Endothelial cell (in vitro differentiated cells): ENCODE measurements around the gene TNFRSF8. TPM values are rescaled to one million over a fixed set of nuclear protein-coding genes. Genes with fewer than 3 reads are reported as not detected.

Source experiments
- DNase-seq: peaks from one replicate; pipeline ENCODE4 v3.0.0; 2021; ENCODE audit warnings: low spot score
- H3K27ac Mint-ChIP-seq: one replicate; pipeline ENCODE4 v1.8.0; 2021; ENCODE audit warnings: mixed read lengths, inconsistent platforms; ENCODE audit not compliant: unreplicated experiment
- H3K27me3 Mint-ChIP-seq: one replicate; pipeline ENCODE4 v1.8.0; 2021; ENCODE audit warnings: mild to moderate bottlenecking, moderate library complexity, mixed read lengths, inconsistent platforms; ENCODE audit not compliant: unreplicated experiment
- H3K36me3 Mint-ChIP-seq: one replicate; pipeline ENCODE4 v1.8.0; 2021; ENCODE audit warnings: mild to moderate bottlenecking, low read depth, mixed read lengths, inconsistent platforms; ENCODE audit not compliant: unreplicated experiment
- H3K4me1 Mint-ChIP-seq: one replicate; pipeline ENCODE4 v1.8.0; 2021; ENCODE audit warnings: mild to moderate bottlenecking, mixed read lengths, inconsistent platforms; ENCODE audit not compliant: unreplicated experiment
- H3K4me3 Mint-ChIP-seq: one replicate; pipeline ENCODE4 v1.8.0; 2021; ENCODE audit warnings: mild to moderate bottlenecking, mixed read lengths, inconsistent platforms; ENCODE audit not compliant: unreplicated experiment
- H3K9me3 Mint-ChIP-seq: one replicate; pipeline ENCODE4 v1.8.0; 2021; ENCODE audit warnings: mixed read lengths, inconsistent platforms; ENCODE audit not compliant: unreplicated experiment
- CTCF ChIP-seq: fragments of 200-600 bp; sonication (generic); IDR thresholded peaks from one replicate; pipeline ENCODE4 v1.5.0; 2021; ENCODE audit warnings: antibody characterized with exemption; ENCODE audit not compliant: unreplicated experiment
- total RNA-seq: library from RNA; stranded (reverse); fragmentation: NEBNext Ultra II Directional; extraction: Animal tissue kit (Norgen Biotek cat#: 25700); gene quantifications from one replicate; pipeline ENCODE4 v1.2.1, GENCODE V29; 2021; ENCODE audit not compliant: unreplicated experiment

The TNFRSF8 gene
- total RNA-seq, 1 donor from 2014 or later: 1.9 TPM

DNA sequence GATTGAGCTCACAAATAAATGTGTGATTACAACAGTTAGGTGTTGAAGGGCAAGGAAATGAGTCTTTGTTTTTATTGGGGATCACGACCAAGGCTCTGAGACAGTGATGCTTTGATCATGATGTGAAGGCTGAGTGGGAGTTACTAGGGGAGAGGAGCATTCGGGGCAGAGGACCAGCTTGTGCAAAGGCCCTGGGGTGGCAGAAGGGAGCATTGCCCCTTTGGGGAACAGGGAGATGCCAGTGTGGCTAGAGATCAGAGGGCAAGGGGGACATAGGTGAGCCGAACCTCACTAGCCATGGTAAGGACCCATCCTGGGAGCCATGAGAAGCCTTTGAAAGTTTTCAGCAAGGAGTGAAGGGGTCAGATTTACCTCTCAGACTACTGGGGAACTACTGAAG lies 31.1 kb downstream of the TNFRSF8 start:
- no peak for DNase-seq
- H3K4me1 Mint-ChIP-seq: peaks cover 4% of the 10 kb centered on the region
- TF ChIP-seq CTCF: no peak
- peaks cover 4% of the 10 kb centered on the region for H3K36me3 Mint-ChIP-seq
- no peak overlapping the region for H3K27ac Mint-ChIP-seq
- H3K9me3 Mint-ChIP-seq: no peaks in the 10 kb centered on the region
- H3K27me3 Mint-ChIP-seq: peaks cover 8% of the 10 kb centered on the region
- H3K4me3 Mint-ChIP-seq: no peak overlapping the region

GRCh38 chr1:12095452-12096263 lies 32.6 kb downstream of the TNFRSF8 start:
- Mint-ChIP-seq H3K4me3 (no peak overlapping the region), H3K36me3 (peaks cover 4% of the 10 kb centered on the region), H3K4me1 (no peaks in the 10 kb centered on the region), H3K27me3 (peaks cover 6% of the 10 kb centered on the region), H3K9me3 (no peaks in the 10 kb centered on the region), H3K27ac (no peak overlapping the region)
- DNase-seq: no peak
- no peak for TF ChIP-seq CTCF

DNA sequence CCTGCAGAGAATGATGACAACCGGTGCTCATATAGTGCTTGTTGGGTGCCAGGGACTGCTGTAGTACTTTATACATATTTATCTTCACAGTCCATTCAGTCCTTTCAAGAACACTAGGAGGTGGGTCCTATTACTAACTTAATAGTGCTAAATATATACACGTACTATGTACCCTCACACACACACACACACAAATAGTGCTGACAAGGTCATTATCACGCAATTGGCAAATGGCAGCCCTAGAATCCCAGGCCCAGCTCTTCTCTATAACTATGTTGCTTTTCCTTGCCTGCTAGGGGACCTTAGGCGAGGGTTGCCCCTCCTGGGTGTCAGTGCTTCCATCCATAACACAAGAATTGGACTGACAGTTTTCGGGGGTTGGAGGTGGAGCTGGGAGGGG lies 33.5 kb downstream of the TNFRSF8 start:
- no peak overlapping the region for H3K27ac Mint-ChIP-seq

GRCh38 chr1:12097321-12097720 lies 34.2 kb downstream of the TNFRSF8 start:
- Mint-ChIP-seq H3K36me3 (peaks cover 4% of the 10 kb centered on the region), H3K27ac (no peak overlapping the region), H3K4me1 (no peaks in the 10 kb centered on the region), H3K9me3 (no peaks in the 10 kb centered on the region), H3K27me3 (peaks cover 3% of the 10 kb centered on the region), H3K4me3 (no peak overlapping the region)
- no peak for TF ChIP-seq CTCF
- no peak for DNase-seq

More for the DNA sequence above, 33.5 kb downstream of the TNFRSF8 start:
- Mint-ChIP-seq H3K4me3 (no peak overlapping the region), H3K27me3 (peaks cover 3% of the 10 kb centered on the region), H3K36me3 (peaks cover 4% of the 10 kb centered on the region), H3K9me3 (no peaks in the 10 kb centered on the region), H3K4me1 (no peaks in the 10 kb centered on the region)
- DNase-seq: no peak
- no peak for TF ChIP-seq CTCF

GRCh38 chr1:12098786-12099185 lies 35.7 kb downstream of the TNFRSF8 start:
- Mint-ChIP-seq H3K27ac (no peak overlapping the region), H3K4me1 (no peaks in the 10 kb centered on the region), H3K4me3 (no peak overlapping the region), H3K27me3 (peaks cover 2% of the 10 kb centered on the region), H3K36me3 (peaks cover 4% of the 10 kb centered on the region), H3K9me3 (no peaks in the 10 kb centered on the region)
- no peak for DNase-seq
- no peak for TF ChIP-seq CTCF
